DOHH2 (cell line): Measurements from ENCODE around the gene RPUSD3.

ENCODE experiments used
- EZH2phosphoT487 ChIP-seq: fragments of 200-600 bp; sonication (generic); IDR thresholded peaks from 2 replicates; pipeline ENCODE4 v1.6.1; 2017; ENCODE audit warnings: borderline replicate concordance, mild to moderate bottlenecking, antibody characterized with exemption, low read length, moderate library complexity, mixed read lengths
- TF ChIP-seq, protein P1 (sequence below): fragments of 200-600 bp; sonication (generic); IDR thresholded peaks from one replicate; pipeline ENCODE4 v1.5.1; 2014; ENCODE audit warnings: antibody characterized with exemption, mild to moderate bottlenecking, low read depth, low read length; ENCODE audit not compliant: poor library complexity, severe bottlenecking

DNA sequence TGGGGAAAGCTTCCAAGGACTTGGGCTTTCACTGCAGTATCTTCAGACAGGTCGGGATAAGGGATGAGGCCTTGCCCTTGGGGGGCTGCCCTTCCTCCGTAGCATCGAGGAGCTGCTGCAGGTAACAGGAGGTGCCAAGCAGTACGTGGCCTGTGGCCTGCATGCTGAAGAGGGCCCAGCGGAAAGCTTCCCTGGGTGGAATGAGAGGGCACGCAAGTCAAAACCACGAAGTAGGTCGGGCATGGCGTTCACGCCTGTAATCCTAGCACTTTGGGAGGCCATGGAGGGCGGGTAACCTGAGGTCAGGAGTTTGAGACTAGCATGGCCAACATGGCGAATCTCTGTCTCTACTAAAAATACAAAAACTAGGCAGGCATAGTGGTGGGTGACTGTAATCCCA is 23.3 kb upstream of the RPUSD3 start:
- TF ChIP-seq EZH2phosphoT487, result no peak
- TF ChIP-seq, protein P1, sequence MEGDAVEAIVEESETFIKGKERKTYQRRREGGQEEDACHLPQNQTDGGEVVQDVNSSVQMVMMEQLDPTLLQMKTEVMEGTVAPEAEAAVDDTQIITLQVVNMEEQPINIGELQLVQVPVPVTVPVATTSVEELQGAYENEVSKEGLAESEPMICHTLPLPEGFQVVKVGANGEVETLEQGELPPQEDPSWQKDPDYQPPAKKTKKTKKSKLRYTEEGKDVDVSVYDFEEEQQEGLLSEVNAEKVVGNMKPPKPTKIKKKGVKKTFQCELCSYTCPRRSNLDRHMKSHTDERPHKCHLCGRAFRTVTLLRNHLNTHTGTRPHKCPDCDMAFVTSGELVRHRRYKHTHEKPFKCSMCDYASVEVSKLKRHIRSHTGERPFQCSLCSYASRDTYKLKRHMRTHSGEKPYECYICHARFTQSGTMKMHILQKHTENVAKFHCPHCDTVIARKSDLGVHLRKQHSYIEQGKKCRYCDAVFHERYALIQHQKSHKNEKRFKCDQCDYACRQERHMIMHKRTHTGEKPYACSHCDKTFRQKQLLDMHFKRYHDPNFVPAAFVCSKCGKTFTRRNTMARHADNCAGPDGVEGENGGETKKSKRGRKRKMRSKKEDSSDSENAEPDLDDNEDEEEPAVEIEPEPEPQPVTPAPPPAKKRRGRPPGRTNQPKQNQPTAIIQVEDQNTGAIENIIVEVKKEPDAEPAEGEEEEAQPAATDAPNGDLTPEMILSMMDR, result no peak
